Astrocyte of the cerebellum (primary cell): ENCODE results near the gene TMEM255A.
A peak's percentile ranks its signal among the peaks of the same experiment; 100 is the strongest.
"Not testable (repeated sequence)": the region's sequence is repeated elsewhere in the genome, so short reads cannot be mapped to it uniquely, and the experiment has no call there.

Source experiments
- DNase-seq: peaks from one replicate; pipeline ENCODE4 v3.0.0-alpha.2; 2011; ENCODE audit warnings: low read depth
- H3K4me3 ChIP-seq: 2 replicates; pipeline ENCODE4 v1.5.1; 2011; ENCODE audit warnings: mild to moderate bottlenecking, low read depth, low read length, moderate library complexity
- in situ Hi-C: cut with HindIII; loops from 2 replicates; pipeline ENCODE4 v1.10.0; 2017; ENCODE audit warnings: low sequenced_read_pairs
- TF ChIP-seq, protein P1 (sequence below): IDR thresholded peaks from 2 replicates; pipeline ENCODE4 v1.5.1; 2012; ENCODE audit warnings: low read length, low read depth, moderate library complexity, mild to moderate bottlenecking; ENCODE audit errors: missing control alignments

The TMEM255A gene

DNA sequence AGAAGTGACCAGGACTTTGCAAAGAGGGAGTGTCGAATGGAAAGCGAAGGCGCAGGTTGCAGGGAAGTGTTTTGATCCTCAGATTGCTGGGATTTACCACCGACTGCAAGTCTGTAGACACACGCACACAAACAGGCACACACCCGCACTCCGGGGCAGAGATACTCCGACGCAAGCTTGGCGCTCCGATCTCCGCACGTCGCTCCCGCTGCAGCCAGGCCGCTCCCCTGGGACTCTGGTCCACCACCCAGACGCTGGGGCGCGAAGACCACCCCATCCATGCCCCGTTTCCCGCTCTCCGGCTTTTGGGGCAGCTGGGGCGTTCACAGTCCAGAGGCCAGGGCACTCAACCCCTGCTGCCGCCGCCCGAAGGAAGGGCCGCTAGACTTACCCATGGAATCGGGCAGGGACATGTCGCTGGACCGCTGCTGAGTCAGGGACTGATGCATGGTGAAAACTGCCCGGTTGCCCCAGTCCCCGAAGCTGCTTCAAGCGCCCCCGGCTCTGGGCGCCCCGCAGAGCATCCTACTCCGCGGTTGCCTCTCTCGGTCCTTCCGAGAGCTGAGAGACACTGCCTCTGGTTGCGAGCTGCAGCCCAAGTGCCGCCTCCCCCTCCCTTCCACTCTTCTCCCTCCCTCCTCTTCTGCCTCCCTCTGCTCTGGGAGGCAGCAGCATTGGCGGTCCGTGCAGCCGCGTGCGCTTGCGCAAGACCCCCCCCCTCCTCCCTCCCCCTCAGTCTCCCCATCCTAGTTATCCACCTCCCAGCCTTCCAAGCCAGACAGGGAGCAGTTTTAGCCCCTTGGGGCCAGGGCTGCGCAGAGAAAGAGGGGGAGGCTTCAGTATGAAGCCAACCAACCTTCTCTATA, at the start of gene TMEM255A:
Gene TMEM255A, minus strand, starts transcription at position 601 of the 866 bp plus-strand sequence. Its CDS starts 152 bp downstream, at position 449.
- in situ Hi-C loops, result no loop called here
- TF ChIP-seq, protein P1, sequence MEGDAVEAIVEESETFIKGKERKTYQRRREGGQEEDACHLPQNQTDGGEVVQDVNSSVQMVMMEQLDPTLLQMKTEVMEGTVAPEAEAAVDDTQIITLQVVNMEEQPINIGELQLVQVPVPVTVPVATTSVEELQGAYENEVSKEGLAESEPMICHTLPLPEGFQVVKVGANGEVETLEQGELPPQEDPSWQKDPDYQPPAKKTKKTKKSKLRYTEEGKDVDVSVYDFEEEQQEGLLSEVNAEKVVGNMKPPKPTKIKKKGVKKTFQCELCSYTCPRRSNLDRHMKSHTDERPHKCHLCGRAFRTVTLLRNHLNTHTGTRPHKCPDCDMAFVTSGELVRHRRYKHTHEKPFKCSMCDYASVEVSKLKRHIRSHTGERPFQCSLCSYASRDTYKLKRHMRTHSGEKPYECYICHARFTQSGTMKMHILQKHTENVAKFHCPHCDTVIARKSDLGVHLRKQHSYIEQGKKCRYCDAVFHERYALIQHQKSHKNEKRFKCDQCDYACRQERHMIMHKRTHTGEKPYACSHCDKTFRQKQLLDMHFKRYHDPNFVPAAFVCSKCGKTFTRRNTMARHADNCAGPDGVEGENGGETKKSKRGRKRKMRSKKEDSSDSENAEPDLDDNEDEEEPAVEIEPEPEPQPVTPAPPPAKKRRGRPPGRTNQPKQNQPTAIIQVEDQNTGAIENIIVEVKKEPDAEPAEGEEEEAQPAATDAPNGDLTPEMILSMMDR, result no peak
- H3K4me3 ChIP-seq, result peak within 1 kb of the TSS; percentile 37
- no peak for DNase-seq

DNA sequence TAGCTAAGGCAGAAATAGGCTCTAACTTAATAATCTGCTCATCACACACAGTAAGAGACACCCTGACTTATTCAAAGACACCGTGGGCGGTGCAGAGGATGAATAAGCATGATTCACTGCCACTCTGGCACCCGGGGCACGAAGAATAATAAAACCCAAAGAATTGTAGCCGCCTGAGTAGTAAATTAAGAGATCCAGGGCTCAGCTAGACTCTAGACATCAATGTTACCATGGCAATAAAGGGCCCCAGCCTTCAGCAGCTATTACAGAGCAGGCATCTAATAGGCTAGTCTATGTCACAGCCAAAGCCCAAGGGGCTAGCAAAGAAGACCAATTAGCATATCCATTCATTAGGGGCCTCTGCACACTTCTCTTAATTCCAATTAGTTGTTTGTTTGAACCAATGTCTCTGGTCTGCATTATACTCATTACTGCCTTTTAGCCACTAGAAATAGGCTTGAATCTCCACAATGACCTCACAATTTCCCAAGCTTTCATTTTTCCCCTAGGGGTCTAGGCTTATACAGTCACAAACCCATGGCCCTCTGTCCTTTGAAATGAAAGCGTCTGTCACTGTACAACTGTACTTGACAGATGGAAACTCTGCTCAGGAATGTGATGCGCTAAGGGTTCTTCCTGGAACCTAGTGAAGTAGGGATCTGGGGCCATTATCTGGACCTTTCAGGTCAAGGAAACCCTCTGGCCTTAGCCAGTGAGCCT, 47.6 kb upstream of the TMEM255A start:
- in situ Hi-C loops, result no loop called here
- H3K4me3 ChIP-seq, result no peak overlapping the region
- TF ChIP-seq, protein P1, result no peak
- no peak for DNase-seq

DNA sequence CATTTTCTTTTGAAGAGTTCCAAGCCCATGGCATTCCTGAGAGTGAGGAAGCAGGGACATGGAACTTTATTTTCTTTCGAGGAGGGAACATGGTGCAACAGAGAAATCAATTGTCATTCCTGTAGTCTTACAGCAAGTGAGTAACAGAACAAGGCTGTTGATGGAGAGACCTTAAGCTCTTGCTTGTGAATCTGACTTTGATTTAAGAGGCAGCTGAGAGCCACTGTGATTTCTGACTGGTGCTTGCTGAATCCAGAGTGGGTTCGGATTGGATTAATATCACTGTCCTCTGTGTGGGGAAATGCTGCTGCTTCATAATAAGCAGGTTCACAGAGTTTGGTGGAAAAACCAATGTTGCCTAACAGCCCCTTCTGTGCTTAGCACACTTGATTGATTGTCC, 45.9 kb upstream of the TMEM255A start:
- no peak overlapping the region for H3K4me3 ChIP-seq
- no peak for DNase-seq
- TF ChIP-seq, protein P1, result no peak
- in situ Hi-C loops, result no loop called here

DNA sequence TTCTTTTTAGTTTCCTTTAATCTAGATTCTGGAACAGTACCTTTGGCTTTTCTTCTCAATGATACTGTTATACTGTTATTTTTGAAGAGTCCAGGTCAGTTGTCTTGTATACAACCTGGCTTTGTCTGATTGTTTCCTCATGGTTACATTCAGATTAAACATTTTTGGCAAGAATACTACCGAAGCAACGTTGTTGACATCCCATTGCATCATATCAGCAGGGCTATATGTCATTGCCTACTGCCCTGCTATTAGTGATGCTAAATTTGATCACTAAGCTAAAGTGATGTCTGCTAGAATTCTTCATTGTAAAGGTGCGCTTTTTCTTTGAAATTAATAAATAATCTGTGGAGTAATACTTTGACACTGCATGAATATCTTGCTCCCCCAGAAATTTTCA, 44.8 kb upstream of the TMEM255A start:
- DNase-seq, result no peak
- in situ Hi-C loops, result no loop called here
- TF ChIP-seq, protein P1, result no peak
- H3K4me3 ChIP-seq, result no peak overlapping the region

DNA sequence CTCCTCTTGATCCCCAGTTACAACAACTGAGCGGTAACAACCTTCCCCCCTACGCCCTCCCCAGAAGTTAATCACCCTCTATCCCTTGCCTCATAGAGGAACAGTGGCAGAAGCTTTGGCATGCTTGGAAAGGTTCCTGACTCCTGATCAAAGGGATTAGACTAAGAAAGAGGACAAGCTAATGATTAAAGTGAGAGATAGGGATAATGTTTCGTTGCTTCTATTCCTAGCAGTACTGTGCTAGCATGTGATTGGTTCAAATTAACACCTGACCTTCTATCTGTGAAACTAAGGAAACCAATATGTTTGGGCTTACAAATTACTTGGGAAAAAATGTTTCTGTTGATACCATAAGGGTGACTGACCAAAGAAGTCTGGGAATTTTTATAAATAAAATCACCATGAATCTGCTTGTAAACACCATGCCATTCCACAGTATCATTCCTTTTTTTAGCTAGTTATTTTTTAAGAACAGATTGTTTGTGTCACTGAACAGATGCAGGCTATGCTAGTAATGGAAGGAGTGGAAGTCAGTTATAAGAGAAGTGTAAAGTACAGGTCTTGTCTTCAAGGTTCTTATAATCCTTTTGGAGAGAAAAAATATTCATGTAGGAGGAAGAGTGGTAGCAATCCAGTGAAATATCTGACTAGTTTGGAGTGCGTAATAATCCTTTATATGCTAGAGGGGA, 39.3 kb upstream of the TMEM255A start:
- no peak overlapping the region for H3K4me3 ChIP-seq
- no peak for DNase-seq
- TF ChIP-seq, protein P1, result no peak
- in situ Hi-C loops, result no loop called here

DNA sequence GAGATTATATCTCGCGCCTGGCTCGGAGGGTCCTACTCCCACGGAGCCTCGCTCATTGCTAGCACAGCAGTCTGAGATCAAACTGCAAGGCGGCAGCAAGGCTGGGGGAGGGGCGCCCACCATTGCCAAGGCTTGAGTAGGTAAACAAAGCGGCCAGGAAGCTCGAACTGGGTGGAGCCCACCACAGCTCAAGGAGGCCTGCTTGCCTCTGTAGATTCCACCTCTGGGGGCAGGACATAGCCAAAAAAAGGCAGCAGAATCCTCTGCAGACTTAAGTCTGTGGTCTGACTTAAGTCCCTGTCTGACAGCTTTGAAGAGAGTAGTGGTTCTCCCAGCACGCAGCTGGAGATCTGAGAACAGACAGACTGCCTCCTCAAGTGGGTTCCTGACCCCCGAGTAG, 33.3 kb upstream of the TMEM255A start:
- in situ Hi-C loops, H3K4me3 ChIP-seq, DNase-seq: not testable (repeated sequence)
